DOHH2 (cell line): Measurements from ENCODE around the gene IL10.

ENCODE experiments used
- CTCF ChIP-seq: fragments of 200-600 bp; sonication (generic); IDR thresholded peaks from one replicate; pipeline ENCODE4 v1.5.1; 2014; ENCODE audit warnings: antibody characterized with exemption, mild to moderate bottlenecking, low read depth, low read length; ENCODE audit not compliant: poor library complexity, severe bottlenecking
- EZH2phosphoT487 ChIP-seq: fragments of 200-600 bp; sonication (generic); IDR thresholded peaks from 2 replicates; pipeline ENCODE4 v1.6.1; 2017; ENCODE audit warnings: borderline replicate concordance, mild to moderate bottlenecking, antibody characterized with exemption, low read length, moderate library complexity, mixed read lengths

- no peak for TF ChIP-seq CTCF
- no peak for TF ChIP-seq EZH2phosphoT487
These were observed 14.1 kb upstream of the IL10 start for GRCh38 chr1:206786212-206786886.
